OCI-LY7 (cell line): Measurements from ENCODE around the gene PSMD7. TPM values are rescaled to one million over a fixed set of nuclear protein-coding genes. Genes with fewer than 3 reads are reported as not detected.

ENCODE experiments used
- BruUV-seq: library from RNA; stranded (reverse); fragments of 400-500 nt; replicated peaks from 2 replicates; lab custom pipeline; 2021; lab: Mats Ljungman, UMichigan
- CTCF ChIA-PET: fragments of 300-600 bp; sonication (Branson Sonifier 250); formaldehyde crosslinking; loops from one replicate; lab custom pipeline; 2022; ENCODE audit warnings: antibody characterized with exemption; ENCODE audit not compliant: unreplicated experiment; lab: Charles Lee
- POLR2A ChIA-PET: fragments of 300-600 bp; sonication (Branson Sonifier 250); formaldehyde crosslinking; loops from one replicate; lab custom pipeline; 2022; ENCODE audit warnings: antibody characterized with exemption; lab: Charles Lee
- DNase-seq: peaks from one replicate; pipeline ENCODE4 v3.0.0-alpha.2; 2015; ENCODE audit warnings: low spot score
- H2AFZ ChIP-seq: fragments of 200-600 bp; sonication (generic), shearing (Covaris generic); 2 replicates; pipeline ENCODE4 v1.6.1; 2014; ENCODE audit warnings: mild to moderate bottlenecking, antibody characterized with exemption, low read length, moderate library complexity
- H3K27ac ChIP-seq: fragments of 200-600 bp; sonication (generic); 2 replicates; pipeline ENCODE4 v1.5.1; 2014; ENCODE audit warnings: mixed run types, low read depth, mild to moderate bottlenecking, moderate library complexity, low read length, inconsistent platforms; ENCODE audit not compliant: poor library complexity, severe bottlenecking
- H3K36me3 ChIP-seq: fragments of 200-600 bp; sonication (generic); 2 replicates; pipeline ENCODE4 v1.6.1; 2014; ENCODE audit warnings: mild to moderate bottlenecking, antibody characterized with exemption, low read length, moderate library complexity, mixed read lengths; ENCODE audit not compliant: insufficient read depth
- H3K4me1 ChIP-seq: fragments of 200-600 bp; sonication (generic); 2 replicates; pipeline ENCODE4 v1.5.1; 2014; ENCODE audit warnings: mild to moderate bottlenecking, low read length; ENCODE audit not compliant: insufficient read depth, poor library complexity, severe bottlenecking
- H3K4me2 ChIP-seq: fragments of 200-600 bp; sonication (generic); 2 replicates; pipeline ENCODE4 v1.6.1; 2014; ENCODE audit warnings: mild to moderate bottlenecking, low read length
- H3K4me3 ChIP-seq: fragments of 200-600 bp; sonication (generic); 2 replicates; pipeline ENCODE4 v1.5.1; 2014; ENCODE audit warnings: mild to moderate bottlenecking, low read depth, low read length; ENCODE audit not compliant: poor library complexity, severe bottlenecking
- H3K79me2 ChIP-seq: fragments of 200-600 bp; sonication (generic); 2 replicates; pipeline ENCODE4 v1.6.1; 2016; ENCODE audit warnings: low read depth, mild to moderate bottlenecking, low read length, moderate library complexity, mixed read lengths; ENCODE audit not compliant: insufficient read depth
- H3K9me2 ChIP-seq: fragments of 200-600 bp; sonication (generic); 2 replicates; pipeline ENCODE4 v1.6.1; 2016; ENCODE audit warnings: mild to moderate bottlenecking, low read length, mixed read lengths; ENCODE audit not compliant: insufficient read depth
- H3K9me3 ChIP-seq: fragments of 200-600 bp; sonication (generic); 2 replicates; pipeline ENCODE4 v1.6.1; 2014; ENCODE audit warnings: mild to moderate bottlenecking, mixed run types, low read length, mixed read lengths
- H4K20me1 ChIP-seq: fragments of 200-600 bp; sonication (generic); 2 replicates; pipeline ENCODE4 v1.6.1; 2014; ENCODE audit warnings: mild to moderate bottlenecking, antibody characterized with exemption, low read length, moderate library complexity, mixed read lengths; ENCODE audit not compliant: insufficient read depth
- EZH2phosphoT487 ChIP-seq: fragments of 200-600 bp; sonication (generic); IDR thresholded peaks from 2 replicates; pipeline ENCODE4 v1.6.1; 2018; ENCODE audit warnings: low read depth, borderline replicate concordance, mild to moderate bottlenecking, mixed run types, antibody characterized with exemption, low read length, moderate library complexity, mixed read lengths
- intact Hi-C: fragments of 100-400 bp; cut with micrococcal nuclease; formaldehyde crosslinking; loops from one replicate; pipeline ENCODE4 v1.10.0; 2022; ENCODE audit not compliant: unreplicated experiment
- total RNA-seq, 2 experiments: library from RNA; depleted of rRNA in 1 of 2; stranded (reverse); fragments of >200 nt in 1 of 2; shearing (Covaris generic) in 1 of 2; gene quantifications; 2 replicates each; pipeline ENCODE4 v1.2.3, GENCODE V29; 2014 to 2022
- TF ChIP-seq, protein P1 (sequence below): fragments of 200-600 bp; sonication (generic); conservative IDR thresholded peaks from 2 replicates; pipeline ENCODE4 v1.5.1; 2014; ENCODE audit warnings: mild to moderate bottlenecking, antibody characterized with exemption, low read length, moderate library complexity, mixed read lengths

The PSMD7 gene
- total RNA-seq, 2 experiments from 2014 or later, result 80.6 to 144 TPM

DNA sequence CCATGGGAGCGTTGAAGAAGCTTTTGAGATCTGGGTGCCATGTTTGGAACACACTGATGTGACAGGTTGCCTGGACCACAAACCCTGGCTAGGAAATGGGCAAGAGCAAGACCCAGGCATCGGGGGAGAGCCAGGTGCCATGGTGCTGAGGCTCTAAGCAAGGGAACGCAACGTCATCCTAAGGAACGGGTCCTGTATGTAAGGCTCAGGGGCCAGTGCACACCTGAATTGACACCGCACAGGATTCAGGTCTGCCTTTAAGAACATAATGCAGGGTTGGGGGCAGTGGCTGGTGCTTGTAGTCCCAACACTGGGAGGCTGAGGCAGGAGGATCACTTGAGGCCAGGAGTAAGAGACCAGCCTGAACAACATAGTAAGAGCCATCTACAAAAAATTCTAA, 10.8 kb downstream of the PSMD7 start:
- no peaks in the 10 kb centered on the region for H3K9me2 ChIP-seq
- ChIA-PET CTCF (no interaction called here), POLR2A (interaction anchor here (3.1 kb wide), 1 partner anchor 10 kb away, joined by 15 read pairs; no protein-coding TSS in a partner anchor)
- no peaks in the 10 kb centered on the region for H3K79me2 ChIP-seq
- peaks cover 61% of the 10 kb centered on the region for H3K36me3 ChIP-seq
- no peak overlapping the region for H3K4me2 ChIP-seq
- no peak overlapping the region for H3K4me3 ChIP-seq
- no peaks in the 10 kb centered on the region for H3K4me1 ChIP-seq
- H2AFZ ChIP-seq, result no peak overlapping the region
- no TSS peak for BruUV-seq
- no peaks in the 10 kb centered on the region for H3K9me3 ChIP-seq
- intact Hi-C loops, result loop anchor here (5.0 kb wide), 1 partner anchor 125 kb away; no protein-coding TSS in a partner anchor
- no peak for DNase-seq
- no peaks in the 10 kb centered on the region; the same call in 1 of the 2 replicates for H4K20me1 ChIP-seq
- TF ChIP-seq, protein P1, sequence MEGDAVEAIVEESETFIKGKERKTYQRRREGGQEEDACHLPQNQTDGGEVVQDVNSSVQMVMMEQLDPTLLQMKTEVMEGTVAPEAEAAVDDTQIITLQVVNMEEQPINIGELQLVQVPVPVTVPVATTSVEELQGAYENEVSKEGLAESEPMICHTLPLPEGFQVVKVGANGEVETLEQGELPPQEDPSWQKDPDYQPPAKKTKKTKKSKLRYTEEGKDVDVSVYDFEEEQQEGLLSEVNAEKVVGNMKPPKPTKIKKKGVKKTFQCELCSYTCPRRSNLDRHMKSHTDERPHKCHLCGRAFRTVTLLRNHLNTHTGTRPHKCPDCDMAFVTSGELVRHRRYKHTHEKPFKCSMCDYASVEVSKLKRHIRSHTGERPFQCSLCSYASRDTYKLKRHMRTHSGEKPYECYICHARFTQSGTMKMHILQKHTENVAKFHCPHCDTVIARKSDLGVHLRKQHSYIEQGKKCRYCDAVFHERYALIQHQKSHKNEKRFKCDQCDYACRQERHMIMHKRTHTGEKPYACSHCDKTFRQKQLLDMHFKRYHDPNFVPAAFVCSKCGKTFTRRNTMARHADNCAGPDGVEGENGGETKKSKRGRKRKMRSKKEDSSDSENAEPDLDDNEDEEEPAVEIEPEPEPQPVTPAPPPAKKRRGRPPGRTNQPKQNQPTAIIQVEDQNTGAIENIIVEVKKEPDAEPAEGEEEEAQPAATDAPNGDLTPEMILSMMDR, result no peak
- TF ChIP-seq EZH2phosphoT487, result no peak
- H3K27ac ChIP-seq, result no peak overlapping the region

DNA sequence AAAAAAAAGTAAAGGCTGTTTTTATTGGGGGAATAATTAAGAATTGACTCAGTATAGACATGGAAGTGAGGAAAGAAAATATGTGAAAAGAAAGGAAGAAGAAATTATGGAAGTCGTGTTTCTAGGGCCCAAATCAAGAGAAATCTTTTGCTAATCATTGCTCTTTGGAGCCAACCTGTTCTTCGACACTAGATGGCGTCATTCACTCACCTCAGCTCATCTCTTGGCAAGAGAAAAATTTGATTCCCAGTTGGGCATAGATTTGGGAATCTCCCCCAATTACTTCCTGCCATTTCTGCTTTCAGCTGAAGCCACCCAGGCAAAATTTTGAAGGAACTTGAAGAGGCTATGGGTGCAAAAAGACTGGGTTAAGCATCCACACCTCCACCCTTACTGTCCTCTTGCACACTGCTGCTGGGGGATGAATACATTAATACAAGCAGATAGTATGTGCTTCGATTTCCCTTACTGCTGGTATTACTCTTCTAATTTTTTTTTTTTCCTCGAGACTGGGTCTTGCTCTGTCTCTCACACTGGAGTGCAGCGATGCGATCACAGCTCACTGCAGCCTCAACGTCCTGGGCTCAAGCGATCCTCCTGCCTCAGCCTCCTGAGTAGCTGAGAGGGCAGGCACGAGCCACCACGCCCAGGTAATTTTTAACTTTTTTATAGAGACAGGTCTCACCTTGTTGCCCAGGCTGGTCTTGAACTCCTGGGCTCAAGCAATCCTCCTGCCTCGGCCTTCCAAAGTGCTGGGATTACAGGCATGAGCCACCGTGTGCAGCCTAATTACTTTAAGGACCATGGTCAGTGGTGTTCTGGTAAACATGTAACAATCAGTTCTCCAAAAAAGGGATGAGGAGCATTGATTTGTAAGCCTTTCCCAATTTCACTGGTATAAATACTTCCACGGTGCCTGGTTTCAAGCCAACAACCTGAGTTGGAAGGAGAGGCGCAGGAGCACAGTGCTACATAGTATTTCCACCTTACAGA, 13.5 kb downstream of the PSMD7 start:
- ChIA-PET CTCF (no interaction called here), POLR2A (interaction anchor here (0.6 kb wide), 1 partner anchor 55 kb away, joined by 3 read pairs; no protein-coding TSS in a partner anchor)
- Histone ChIP-seq H3K36me3 (peaks cover 39% of the 10 kb centered on the region), H3K9me2 (no peaks in the 10 kb centered on the region), H3K27ac (no peak overlapping the region), H2AFZ (no peak overlapping the region), H3K79me2 (no peaks in the 10 kb centered on the region), H3K4me1 (no peaks in the 10 kb centered on the region), H3K4me2 (no peak overlapping the region), H3K9me3 (no peaks in the 10 kb centered on the region), H4K20me1 (no peaks in the 10 kb centered on the region), H3K4me3 (no peak overlapping the region)
- DNase-seq, result peak; percentile 55
- no peak for TF ChIP-seq EZH2phosphoT487
- TF ChIP-seq, protein P1, result peak; percentile 93
- intact Hi-C loops, result loop anchor here (5.0 kb wide), 1 partner anchor 122 kb away; no protein-coding TSS in a partner anchor
- no TSS peak for BruUV-seq
